Measurements from ENCODE around the gene TAS2R38. TPM values are rescaled to one million over a fixed set of nuclear protein-coding genes. Genes with fewer than 3 reads are reported as not detected.
A peak's percentile ranks its signal among the peaks of the same experiment; 100 is the strongest.

Gene TAS2R38
- total RNA-seq, 1 experiment from 2014 or later = not detected

DNA sequence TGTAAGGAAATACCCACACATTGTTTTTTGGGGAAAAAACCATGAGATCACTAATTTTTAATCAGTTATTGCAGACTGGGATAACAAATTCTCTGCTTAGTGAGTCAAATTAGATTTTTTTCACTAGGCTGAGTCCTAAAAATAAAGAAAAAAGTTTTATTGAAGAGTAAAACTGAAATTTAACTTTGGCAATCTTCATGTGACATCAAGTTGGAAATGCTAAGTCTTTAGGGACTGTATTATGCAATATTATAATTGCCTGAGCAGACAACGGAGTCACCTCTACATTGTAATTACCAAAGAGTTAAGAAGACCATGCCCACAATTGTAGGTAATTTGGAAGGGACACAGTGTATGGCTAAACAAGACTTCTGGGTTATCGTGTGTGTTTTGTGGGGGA is 24.6 kb downstream of the TAS2R38 start (continued):
- TF ChIP-seq, protein P1, sequence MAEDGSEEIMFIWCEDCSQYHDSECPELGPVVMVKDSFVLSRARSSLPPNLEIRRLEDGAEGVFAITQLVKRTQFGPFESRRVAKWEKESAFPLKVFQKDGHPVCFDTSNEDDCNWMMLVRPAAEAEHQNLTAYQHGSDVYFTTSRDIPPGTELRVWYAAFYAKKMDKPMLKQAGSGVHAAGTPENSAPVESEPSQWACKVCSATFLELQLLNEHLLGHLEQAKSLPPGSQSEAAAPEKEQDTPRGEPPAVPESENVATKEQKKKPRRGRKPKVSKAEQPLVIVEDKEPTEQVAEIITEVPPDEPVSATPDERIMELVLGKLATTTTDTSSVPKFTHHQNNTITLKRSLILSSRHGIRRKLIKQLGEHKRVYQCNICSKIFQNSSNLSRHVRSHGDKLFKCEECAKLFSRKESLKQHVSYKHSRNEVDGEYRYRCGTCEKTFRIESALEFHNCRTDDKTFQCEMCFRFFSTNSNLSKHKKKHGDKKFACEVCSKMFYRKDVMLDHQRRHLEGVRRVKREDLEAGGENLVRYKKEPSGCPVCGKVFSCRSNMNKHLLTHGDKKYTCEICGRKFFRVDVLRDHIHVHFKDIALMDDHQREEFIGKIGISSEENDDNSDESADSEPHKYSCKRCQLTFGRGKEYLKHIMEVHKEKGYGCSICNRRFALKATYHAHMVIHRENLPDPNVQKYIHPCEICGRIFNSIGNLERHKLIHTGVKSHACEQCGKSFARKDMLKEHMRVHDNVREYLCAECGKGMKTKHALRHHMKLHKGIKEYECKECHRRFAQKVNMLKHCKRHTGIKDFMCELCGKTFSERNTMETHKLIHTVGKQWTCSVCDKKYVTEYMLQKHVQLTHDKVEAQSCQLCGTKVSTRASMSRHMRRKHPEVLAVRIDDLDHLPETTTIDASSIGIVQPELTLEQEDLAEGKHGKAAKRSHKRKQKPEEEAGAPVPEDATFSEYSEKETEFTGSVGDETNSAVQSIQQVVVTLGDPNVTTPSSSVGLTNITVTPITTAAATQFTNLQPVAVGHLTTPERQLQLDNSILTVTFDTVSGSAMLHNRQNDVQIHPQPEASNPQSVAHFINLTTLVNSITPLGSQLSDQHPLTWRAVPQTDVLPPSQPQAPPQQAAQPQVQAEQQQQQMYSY (CRISPR knock-in tag; IDR thresholded peaks at IDR 0.05) = no peak
- TF ChIP-seq, protein P2, sequence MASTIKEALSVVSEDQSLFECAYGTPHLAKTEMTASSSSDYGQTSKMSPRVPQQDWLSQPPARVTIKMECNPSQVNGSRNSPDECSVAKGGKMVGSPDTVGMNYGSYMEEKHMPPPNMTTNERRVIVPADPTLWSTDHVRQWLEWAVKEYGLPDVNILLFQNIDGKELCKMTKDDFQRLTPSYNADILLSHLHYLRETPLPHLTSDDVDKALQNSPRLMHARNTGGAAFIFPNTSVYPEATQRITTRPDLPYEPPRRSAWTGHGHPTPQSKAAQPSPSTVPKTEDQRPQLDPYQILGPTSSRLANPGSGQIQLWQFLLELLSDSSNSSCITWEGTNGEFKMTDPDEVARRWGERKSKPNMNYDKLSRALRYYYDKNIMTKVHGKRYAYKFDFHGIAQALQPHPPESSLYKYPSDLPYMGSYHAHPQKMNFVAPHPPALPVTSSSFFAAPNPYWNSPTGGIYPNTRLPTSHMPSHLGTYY (CRISPR knock-in tag; IDR thresholded peaks at IDR 0.05) = no peak
- no peak for TF ChIP-seq NR3C1 (CRISPR knock-in tag; conservative IDR thresholded peaks at IDR 0.05; ENCODE audit: low read depth)

DNA sequence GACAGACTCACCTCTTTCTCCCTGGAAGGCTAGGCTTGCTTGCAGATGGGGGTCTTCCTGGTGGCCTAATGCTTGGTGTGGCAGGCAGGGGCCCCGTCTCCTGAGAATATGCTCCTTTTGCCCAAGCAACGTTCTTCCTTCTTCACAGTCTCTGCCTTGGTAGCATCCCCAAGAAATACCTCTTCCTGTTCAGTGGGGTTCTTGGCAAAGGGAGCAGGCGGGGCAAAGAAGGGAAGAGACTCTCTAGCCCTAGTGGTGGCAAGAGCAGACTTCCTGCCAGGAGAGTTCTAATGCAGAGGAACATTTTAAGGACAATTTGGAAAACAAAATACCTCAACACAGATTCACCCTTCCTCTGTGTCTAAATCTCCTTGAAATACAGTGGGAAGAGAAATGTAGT is 26.8 kb downstream of the TAS2R38 start, which contains the start of gene CLEC5A:
Gene CLEC5A, minus strand, starts transcription at position 179 of the 400 bp plus-strand sequence. CDS start 682 bp downstream, outside the sequence.
- Mint-ChIP-seq H3K36me3 (no peaks in the 10 kb centered on the region), H3K27ac (no peak within 1 kb of the TSS), H3K9me3 (peaks cover 6% of the 10 kb centered on the region), H3K4me1 (no peaks in the 10 kb centered on the region), H3K27me3 (ENCODE audit: low read depth) (no peaks in the 10 kb centered on the region; the same call in 1 of the 2 replicates), H3K4me3 (no peak within 1 kb of the TSS)
- DNase-seq (ENCODE audit: low spot score) (no peak), ATAC-seq (peak; percentile 47; the same call in 1 of the 2 replicates)
- ChIA-PET CTCF (interaction anchor here (0.6 kb wide), 1 partner anchor 662 kb away, joined by 3 read pairs; no protein-coding TSS in a partner anchor), POLR2A (no interaction called here)
- TF ChIP-seq, protein P3, sequence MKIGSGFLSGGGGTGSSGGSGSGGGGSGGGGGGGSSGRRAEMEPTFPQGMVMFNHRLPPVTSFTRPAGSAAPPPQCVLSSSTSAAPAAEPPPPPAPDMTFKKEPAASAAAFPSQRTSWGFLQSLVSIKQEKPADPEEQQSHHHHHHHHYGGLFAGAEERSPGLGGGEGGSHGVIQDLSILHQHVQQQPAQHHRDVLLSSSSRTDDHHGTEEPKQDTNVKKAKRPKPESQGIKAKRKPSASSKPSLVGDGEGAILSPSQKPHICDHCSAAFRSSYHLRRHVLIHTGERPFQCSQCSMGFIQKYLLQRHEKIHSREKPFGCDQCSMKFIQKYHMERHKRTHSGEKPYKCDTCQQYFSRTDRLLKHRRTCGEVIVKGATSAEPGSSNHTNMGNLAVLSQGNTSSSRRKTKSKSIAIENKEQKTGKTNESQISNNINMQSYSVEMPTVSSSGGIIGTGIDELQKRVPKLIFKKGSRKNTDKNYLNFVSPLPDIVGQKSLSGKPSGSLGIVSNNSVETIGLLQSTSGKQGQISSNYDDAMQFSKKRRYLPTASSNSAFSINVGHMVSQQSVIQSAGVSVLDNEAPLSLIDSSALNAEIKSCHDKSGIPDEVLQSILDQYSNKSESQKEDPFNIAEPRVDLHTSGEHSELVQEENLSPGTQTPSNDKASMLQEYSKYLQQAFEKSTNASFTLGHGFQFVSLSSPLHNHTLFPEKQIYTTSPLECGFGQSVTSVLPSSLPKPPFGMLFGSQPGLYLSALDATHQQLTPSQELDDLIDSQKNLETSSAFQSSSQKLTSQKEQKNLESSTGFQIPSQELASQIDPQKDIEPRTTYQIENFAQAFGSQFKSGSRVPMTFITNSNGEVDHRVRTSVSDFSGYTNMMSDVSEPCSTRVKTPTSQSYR (CRISPR knock-in tag; IDR thresholded peaks at IDR 0.05) = no peak
- TF ChIP-seq TP53 (CRISPR knock-in tag; IDR thresholded peaks at IDR 0.05) (no peak), PRRX2 (CRISPR knock-in tag; IDR thresholded peaks at IDR 0.05) (no peak), ELF4 (CRISPR knock-in tag; IDR thresholded peaks at IDR 0.05; ENCODE audit: low read depth) (no peak)
- TF ChIP-seq, protein P4, sequence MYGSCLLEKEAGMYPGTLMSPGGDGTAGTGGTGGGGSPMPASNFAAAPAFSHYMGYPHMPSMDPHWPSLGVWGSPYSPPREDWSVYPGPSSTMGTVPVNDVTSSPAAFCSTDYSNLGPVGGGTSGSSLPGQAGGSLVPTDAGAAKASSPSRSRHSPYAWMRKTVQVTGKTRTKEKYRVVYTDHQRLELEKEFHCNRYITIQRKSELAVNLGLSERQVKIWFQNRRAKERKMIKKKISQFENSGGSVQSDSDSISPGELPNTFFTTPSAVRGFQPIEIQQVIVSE (CRISPR knock-in tag; IDR thresholded peaks at IDR 0.05; ENCODE audit: borderline replicate concordance) = no peak
- TF ChIP-seq, protein P5, sequence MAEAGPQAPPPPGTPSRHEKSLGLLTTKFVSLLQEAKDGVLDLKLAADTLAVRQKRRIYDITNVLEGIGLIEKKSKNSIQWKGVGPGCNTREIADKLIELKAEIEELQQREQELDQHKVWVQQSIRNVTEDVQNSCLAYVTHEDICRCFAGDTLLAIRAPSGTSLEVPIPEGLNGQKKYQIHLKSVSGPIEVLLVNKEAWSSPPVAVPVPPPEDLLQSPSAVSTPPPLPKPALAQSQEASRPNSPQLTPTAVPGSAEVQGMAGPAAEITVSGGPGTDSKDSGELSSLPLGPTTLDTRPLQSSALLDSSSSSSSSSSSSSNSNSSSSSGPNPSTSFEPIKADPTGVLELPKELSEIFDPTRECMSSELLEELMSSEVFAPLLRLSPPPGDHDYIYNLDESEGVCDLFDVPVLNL (CRISPR knock-in tag; IDR thresholded peaks at IDR 0.05; ENCODE audit: borderline replicate concordance, low read depth) = no peak

DNA sequence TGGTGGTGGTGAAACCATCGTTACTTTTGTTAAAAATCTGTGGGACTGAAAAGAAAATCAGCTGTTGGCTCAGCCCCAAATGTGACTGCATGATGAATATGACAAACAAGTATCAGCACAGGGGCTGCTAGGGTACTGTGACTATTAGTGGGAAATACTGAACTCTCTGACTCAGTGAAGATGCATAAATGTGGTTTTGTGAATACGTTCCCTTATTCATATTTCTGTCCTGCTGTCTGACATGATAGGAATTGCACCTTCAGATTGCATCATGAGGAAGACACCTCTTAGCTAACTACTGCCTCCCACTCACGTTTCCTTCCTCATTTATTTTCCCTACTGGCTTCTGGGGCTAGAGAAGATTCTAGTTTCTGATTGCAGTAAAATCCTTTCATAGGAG is 28.2 kb downstream of the TAS2R38 start:
- TF ChIP-seq MYBL2 (CRISPR knock-in tag; IDR thresholded peaks at IDR 0.05) (no peak), FOXP1 (CRISPR knock-in tag; IDR thresholded peaks at IDR 0.05; ENCODE audit: borderline replicate concordance) (no peak), GTF2I (CRISPR knock-in tag; conservative IDR thresholded peaks at IDR 0.05) (no peak), KAT7 (CRISPR knock-in tag; IDR thresholded peaks at IDR 0.05; ENCODE audit: borderline replicate concordance) (no peak)
- Mint-ChIP-seq H3K27me3 (ENCODE audit: low read depth) (no peaks in the 10 kb centered on the region; the same call in 1 of the 2 replicates), H3K27ac (no peak overlapping the region), H3K4me1 (no peaks in the 10 kb centered on the region), H3K36me3 (peaks cover 8% of the 10 kb centered on the region), H3K9me3 (peaks cover 19% of the 10 kb centered on the region), H3K4me3 (no peak overlapping the region)
- ATAC-seq (no peak), DNase-seq (ENCODE audit: low spot score) (no peak)
- CTCF ChIA-PET = interaction anchor here (0.7 kb wide), 1 partner anchor 31 kb away, joined by 4 read pairs; no protein-coding TSS in a partner anchor
- POLR2A ChIA-PET = interaction anchor here (1.2 kb wide), 1 partner anchor 9 kb away, joined by 4 read pairs; no protein-coding TSS in a partner anchor

Measured in WTC11 (cell line).